ENCODE results near the gene CD163. TPM values are rescaled to one million over a fixed set of nuclear protein-coding genes. Genes with fewer than 3 reads are reported as not detected.
"Not testable (repeated sequence)": the region's sequence is repeated elsewhere in the genome, so short reads cannot be mapped to it uniquely, and the experiment has no call there.

The CD163 gene
- total RNA-seq, 1 donor from 2014 or later: 0.14 TPM

DNA sequence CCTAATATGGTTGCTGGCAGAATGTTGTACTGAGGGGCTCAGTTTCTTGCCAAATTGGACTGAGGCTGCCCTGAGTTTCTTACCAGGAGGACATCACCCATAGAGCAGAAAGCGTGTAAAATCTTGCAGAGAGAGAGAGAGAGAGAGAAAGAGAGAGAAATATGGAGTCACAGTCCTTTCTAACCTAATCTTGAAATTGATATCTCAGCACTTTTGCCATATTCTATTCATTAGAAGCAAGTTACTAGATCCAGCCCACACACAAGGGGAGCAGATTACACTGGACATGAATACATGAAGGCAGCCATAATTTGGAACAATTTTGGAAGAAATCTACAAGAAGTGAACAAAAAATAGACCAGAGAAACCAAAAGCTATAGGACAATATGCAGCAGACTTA is 55.5 kb downstream of the CD163 start:
- no peaks in the 10 kb centered on the region for H3K36me3 Mint-ChIP-seq
- H3K4me1 Mint-ChIP-seq (ENCODE audit: unreplicated experiment): no peaks in the 10 kb centered on the region
- DNase-seq (ENCODE audit: extremely low spot score, unreplicated experiment): no peak
- no peaks in the 10 kb centered on the region for H3K9me3 Mint-ChIP-seq
- H3K27me3 Mint-ChIP-seq: peaks cover 33% of the 10 kb centered on the region
- TF ChIP-seq, protein P1, sequence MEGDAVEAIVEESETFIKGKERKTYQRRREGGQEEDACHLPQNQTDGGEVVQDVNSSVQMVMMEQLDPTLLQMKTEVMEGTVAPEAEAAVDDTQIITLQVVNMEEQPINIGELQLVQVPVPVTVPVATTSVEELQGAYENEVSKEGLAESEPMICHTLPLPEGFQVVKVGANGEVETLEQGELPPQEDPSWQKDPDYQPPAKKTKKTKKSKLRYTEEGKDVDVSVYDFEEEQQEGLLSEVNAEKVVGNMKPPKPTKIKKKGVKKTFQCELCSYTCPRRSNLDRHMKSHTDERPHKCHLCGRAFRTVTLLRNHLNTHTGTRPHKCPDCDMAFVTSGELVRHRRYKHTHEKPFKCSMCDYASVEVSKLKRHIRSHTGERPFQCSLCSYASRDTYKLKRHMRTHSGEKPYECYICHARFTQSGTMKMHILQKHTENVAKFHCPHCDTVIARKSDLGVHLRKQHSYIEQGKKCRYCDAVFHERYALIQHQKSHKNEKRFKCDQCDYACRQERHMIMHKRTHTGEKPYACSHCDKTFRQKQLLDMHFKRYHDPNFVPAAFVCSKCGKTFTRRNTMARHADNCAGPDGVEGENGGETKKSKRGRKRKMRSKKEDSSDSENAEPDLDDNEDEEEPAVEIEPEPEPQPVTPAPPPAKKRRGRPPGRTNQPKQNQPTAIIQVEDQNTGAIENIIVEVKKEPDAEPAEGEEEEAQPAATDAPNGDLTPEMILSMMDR (conservative IDR thresholded peaks at IDR 0.05): no peak
- H3K27ac Mint-ChIP-seq: no peak overlapping the region
- no peak overlapping the region for H3K4me3 Mint-ChIP-seq

DNA sequence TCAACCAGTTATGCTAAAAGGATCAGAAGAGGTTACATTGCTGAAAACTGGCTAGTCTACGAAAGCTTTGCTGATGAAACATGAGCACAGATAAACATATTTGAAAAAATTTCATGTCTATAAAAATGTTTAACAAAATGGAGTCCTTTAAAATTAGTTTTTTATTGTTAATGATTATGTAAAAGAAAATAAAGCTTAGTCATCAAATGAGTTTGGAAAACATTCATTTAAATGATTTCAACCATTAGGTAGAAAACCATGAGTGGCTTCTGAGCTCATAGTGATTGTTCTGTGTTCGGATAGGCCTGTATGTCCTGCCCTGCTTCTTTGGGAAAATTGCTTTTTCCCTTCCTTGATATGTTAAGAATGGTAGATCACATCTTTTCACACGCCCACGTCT is 59.0 kb downstream of the CD163 start:
- Mint-ChIP-seq H3K27ac (no peak overlapping the region), H3K4me3 (no peak overlapping the region), H3K9me3 (peaks cover 4% of the 10 kb centered on the region), H3K36me3 (peaks cover 3% of the 10 kb centered on the region), H3K27me3 (peaks cover 55% of the 10 kb centered on the region), H3K4me1 (ENCODE audit: unreplicated experiment) (no peaks in the 10 kb centered on the region)
- DNase-seq (ENCODE audit: extremely low spot score, unreplicated experiment): no peak
- TF ChIP-seq, protein P1 (conservative IDR thresholded peaks at IDR 0.05): no peak

DNA sequence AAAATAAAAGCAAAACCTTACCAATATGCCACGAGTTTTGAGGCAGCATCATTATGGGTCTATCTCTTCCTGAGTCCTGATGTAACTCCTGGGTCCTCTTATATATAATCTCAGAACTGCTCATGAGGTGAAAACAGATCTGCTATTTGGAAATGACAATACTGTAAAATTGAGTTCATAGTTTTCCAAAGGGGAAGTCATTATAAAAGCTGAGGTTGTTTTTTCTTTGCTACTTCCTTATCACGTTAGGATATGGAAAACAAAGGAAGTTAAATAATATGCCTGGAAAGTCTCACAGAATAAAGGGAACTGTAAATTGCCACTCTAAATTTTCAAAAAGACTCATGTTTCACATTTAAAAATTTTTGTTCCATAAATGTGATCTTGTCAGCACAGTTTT is 59.5 kb downstream of the CD163 start, which contains the start of gene CD163L1:
Gene CD163L1, minus strand, starts transcription at position 78 of the 400 bp plus-strand sequence. Its CDS starts 26 bp downstream, at position 52.
- Mint-ChIP-seq H3K9me3 (peaks cover 9% of the 10 kb centered on the region), H3K4me3 (no peak within 1 kb of the TSS), H3K27ac (no peak within 1 kb of the TSS), H3K36me3 (peaks cover 5% of the 10 kb centered on the region), H3K4me1 (ENCODE audit: unreplicated experiment) (no peaks in the 10 kb centered on the region), H3K27me3 (peaks cover 58% of the 10 kb centered on the region)
- no peak for DNase-seq (ENCODE audit: extremely low spot score, unreplicated experiment)
- TF ChIP-seq, protein P1 (conservative IDR thresholded peaks at IDR 0.05): no peak

DNA sequence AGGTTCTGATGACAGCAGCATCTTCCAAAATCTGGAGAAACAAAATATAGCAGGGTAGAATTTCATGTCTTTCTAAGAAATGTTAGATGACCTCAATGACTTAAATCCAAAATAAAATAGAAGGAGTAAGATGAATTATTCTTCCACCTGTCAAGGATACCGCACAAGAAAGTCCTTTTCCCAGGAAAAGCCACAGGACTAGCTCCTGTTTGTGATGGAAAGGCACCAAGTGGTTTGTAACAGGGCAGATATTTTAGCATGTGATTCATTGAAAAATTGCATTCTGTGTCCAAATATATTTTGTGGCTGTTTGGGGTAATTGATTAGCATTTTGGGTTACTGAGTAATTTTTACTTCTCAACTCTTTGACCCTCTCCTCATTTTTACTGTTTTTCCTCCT is 62.4 kb downstream of the CD163 start:
- H3K27me3 Mint-ChIP-seq: peaks cover 51% of the 10 kb centered on the region
- H3K4me1 Mint-ChIP-seq (ENCODE audit: unreplicated experiment): no peaks in the 10 kb centered on the region
- peak overlapping the region; percentile 79 for H3K4me3 Mint-ChIP-seq
- H3K36me3 Mint-ChIP-seq: peaks cover 5% of the 10 kb centered on the region
- H3K27ac Mint-ChIP-seq: peak overlapping the region; percentile 32
- TF ChIP-seq, protein P1 (conservative IDR thresholded peaks at IDR 0.05): no peak
- H3K9me3 Mint-ChIP-seq: peaks cover 14% of the 10 kb centered on the region
- DNase-seq (ENCODE audit: extremely low spot score, unreplicated experiment): no peak

DNA sequence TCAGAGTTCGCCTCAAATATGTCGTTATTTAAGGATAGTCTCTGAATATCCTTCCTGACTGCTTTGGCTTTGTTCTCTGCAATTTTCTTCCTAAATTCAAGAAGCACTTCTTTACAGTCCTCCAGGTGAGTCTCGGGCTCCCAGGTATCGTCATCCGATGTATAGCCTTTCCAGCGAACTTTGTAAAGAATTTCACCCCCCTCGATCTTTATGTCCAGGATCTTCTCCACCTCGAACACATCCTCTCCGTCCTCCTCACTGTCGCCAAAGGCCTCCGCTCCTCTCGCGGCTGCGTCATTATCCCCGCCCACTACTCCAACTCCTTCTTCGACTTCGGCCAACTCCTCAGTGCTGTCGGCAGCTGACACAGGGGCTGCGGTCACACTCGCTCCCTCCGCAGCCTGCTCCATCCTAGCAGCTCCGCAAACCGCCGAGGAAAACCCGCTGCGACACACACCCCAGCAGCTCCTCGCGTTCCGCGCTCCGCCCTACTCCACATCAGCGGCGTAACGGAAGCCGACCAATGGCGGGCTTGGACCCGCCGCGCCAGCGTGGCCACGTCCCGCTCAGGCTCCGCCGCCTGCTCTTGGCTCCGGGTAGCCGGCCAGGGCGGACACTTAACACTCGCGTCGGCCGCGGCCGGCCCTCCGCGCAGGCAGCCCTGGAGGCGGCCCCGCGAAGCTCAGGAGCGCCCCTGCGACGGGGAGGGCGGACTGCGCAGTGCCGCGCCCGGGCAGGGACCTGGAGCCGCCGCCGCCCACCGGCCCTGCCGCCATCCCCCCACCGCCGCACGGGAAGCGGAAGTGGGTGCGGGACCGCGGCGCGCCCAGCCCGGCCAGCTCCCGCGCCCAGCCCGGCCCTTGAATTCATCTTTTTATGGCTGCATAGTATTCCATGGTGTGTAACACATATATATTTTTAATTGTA is 63.7 kb downstream of the CD163 start:
- DNase-seq (ENCODE audit: extremely low spot score, unreplicated experiment): peak; percentile 80
- Mint-ChIP-seq H3K9me3 (peaks cover 14% of the 10 kb centered on the region), H3K4me3 (peak overlapping the region; percentile 86), H3K27ac (peak overlapping the region; percentile 80), H3K36me3 (peaks cover 5% of the 10 kb centered on the region), H3K27me3 (peaks cover 49% of the 10 kb centered on the region), H3K4me1 (ENCODE audit: unreplicated experiment) (no peaks in the 10 kb centered on the region)
- TF ChIP-seq, protein P1 (conservative IDR thresholded peaks at IDR 0.05): peak; percentile 59

DNA sequence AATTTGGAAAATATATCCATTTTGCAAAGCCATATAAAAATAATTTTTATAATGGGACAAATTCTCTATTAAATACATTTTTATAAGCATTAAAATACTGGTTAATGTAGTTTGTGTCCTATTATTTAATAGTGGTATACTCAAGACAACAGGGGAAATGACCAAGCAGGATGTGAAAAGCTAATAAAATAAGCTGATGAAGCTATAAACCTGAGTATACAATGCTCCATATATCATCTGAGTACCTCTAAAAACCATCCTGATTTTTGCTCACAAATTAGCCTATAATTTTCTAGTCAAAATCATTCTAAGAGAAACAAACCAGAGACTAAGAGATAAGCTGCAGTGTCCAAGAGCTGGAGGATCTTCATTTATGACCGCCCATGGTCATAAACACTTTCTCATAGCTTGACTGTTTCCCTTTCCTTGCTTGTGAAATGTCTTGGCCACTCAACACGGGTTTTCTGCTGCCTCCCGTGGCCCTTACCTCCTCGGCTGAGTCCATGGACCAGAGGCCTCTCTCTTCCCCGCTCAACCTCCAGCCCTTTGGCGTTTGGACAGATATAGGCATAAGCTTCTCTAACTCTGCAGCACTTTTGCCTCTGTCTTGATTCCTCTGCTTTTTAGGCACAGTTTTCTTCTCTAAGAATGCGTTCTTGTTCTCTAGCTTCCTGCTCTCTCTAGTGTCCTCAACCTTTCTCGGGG is 65.1 kb downstream of the CD163 start:
- H3K4me1 Mint-ChIP-seq (ENCODE audit: unreplicated experiment); H3K36me3 Mint-ChIP-seq; H3K27ac Mint-ChIP-seq; DNase-seq (ENCODE audit: extremely low spot score, unreplicated experiment): not testable (repeated sequence)
- Mint-ChIP-seq H3K9me3 (peaks cover 14% of the 10 kb centered on the region), H3K27me3 (peaks cover 42% of the 10 kb centered on the region), H3K4me3 (peak overlapping the region; percentile 27)

DNA sequence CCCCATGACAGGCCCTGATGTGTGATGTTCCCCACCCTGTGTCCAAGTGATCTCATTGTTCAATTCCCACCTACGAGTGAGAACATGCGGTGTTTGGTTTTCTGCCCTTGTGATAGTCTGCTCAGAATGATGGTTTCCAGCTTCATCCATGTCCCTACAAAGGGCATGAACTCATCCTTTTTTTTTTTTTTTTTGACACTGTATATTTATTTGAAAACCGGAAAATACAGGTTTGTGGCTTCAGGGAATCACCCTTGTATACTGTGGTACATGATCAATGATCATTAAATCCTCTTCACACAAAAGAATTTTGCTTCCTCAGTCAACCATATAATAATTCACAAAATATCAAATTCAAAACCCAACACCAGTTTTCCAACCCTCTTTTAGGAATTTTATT is 66.1 kb downstream of the CD163 start:
- H3K27me3 Mint-ChIP-seq: peaks cover 36% of the 10 kb centered on the region
- not testable (repeated sequence) for H3K4me3 Mint-ChIP-seq; DNase-seq (ENCODE audit: extremely low spot score, unreplicated experiment); H3K36me3 Mint-ChIP-seq; H3K4me1 Mint-ChIP-seq (ENCODE audit: unreplicated experiment); H3K27ac Mint-ChIP-seq
- H3K9me3 Mint-ChIP-seq: peaks cover 14% of the 10 kb centered on the region

Data from type B pancreatic cell (in vitro differentiated cells).